Measurements from ENCODE around the gene CCNF. TPM values are rescaled to one million over a fixed set of nuclear protein-coding genes. Genes with fewer than 3 reads are reported as not detected.
A peak's percentile ranks its signal among the peaks of the same experiment; 100 is the strongest.

The CCNF gene
- total RNA-seq, 2 donors from 2014 or later: 0.68 to 1.5 TPM

- H3K27me3 ChIP-seq (replicated peaks; ENCODE audit: insufficient read depth): no peaks in the 10 kb centered on the region
- H3K4me1 ChIP-seq (ENCODE audit: control insufficient read depth in 1 of 2, low read depth in 2 of 2): peaks cover 29 to 48% of the 10 kb centered on the region in 2 donors
- ATAC-seq (ENCODE audit: insufficient number of reproducible peaks, low FRiP score, low read depth) (no peak), DNase-seq (ENCODE audit: low spot score) (no peak)
- no peaks in the 10 kb centered on the region for H3K36me3 ChIP-seq
- TF ChIP-seq, protein P1, sequence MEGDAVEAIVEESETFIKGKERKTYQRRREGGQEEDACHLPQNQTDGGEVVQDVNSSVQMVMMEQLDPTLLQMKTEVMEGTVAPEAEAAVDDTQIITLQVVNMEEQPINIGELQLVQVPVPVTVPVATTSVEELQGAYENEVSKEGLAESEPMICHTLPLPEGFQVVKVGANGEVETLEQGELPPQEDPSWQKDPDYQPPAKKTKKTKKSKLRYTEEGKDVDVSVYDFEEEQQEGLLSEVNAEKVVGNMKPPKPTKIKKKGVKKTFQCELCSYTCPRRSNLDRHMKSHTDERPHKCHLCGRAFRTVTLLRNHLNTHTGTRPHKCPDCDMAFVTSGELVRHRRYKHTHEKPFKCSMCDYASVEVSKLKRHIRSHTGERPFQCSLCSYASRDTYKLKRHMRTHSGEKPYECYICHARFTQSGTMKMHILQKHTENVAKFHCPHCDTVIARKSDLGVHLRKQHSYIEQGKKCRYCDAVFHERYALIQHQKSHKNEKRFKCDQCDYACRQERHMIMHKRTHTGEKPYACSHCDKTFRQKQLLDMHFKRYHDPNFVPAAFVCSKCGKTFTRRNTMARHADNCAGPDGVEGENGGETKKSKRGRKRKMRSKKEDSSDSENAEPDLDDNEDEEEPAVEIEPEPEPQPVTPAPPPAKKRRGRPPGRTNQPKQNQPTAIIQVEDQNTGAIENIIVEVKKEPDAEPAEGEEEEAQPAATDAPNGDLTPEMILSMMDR (IDR thresholded peaks at IDR 0.05): no peak
- no peak overlapping the region for H3K4me3 ChIP-seq
- no peaks in the 10 kb centered on the region for H3K9me3 ChIP-seq
- H3K27ac ChIP-seq: peak overlapping the region in 1 of 2 donors; percentile 43
Measured at GRCh38 chr16:2498531-2499253, 69.4 kb downstream of the CCNF start.

GRCh38 chr16:2499454-2499853 lies 70.2 kb downstream of the CCNF start:
- Histone ChIP-seq H3K27ac (peak overlapping the region in 1 of 2 donors; percentile 43), H3K9me3 (no peaks in the 10 kb centered on the region), H3K27me3 (replicated peaks; ENCODE audit: insufficient read depth) (no peaks in the 10 kb centered on the region), H3K36me3 (no peaks in the 10 kb centered on the region), H3K4me3 (no peak overlapping the region), H3K4me1 (ENCODE audit: control insufficient read depth in 1 of 2, low read depth in 2 of 2) (peaks cover 29 to 45% of the 10 kb centered on the region in 2 donors)
- TF ChIP-seq, protein P1 (IDR thresholded peaks at IDR 0.05): no peak
- ATAC-seq (ENCODE audit: insufficient number of reproducible peaks, low FRiP score, low read depth) (no peak), DNase-seq (ENCODE audit: low spot score) (no peak)

DNA sequence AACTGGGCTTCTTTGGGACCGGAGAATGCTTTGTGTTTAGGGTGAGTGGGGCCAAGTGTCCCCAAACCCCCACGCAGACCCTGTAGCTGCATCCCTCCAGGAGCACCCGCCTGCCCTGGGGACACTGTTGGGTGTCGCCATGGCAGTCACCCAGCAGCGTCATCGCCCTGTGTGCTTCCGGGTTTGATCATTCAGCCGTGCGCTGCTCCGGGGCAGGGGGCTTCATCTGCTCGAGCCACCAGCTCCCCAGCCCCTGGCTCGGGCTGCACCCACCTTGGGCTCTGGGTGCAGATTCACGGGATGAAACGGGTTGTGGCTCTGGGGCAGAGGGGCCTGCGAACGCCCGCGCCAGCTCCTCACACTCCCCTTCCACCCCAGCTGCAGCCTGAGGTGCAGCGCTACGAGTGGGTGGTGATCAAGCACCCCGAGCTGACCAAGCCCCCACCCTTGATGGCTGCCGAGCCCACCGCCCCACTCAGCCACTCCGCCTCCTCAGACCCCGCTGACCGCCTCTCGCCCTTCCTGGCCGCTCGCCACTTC lies 70.7 kb downstream of the CCNF start:
- no peaks in the 10 kb centered on the region for H3K27me3 ChIP-seq (replicated peaks; ENCODE audit: insufficient read depth)
- no peak for DNase-seq (ENCODE audit: low spot score)
- no peak for ATAC-seq (ENCODE audit: insufficient number of reproducible peaks, low FRiP score, low read depth)
- H3K4me3 ChIP-seq: no peak overlapping the region
- TF ChIP-seq, protein P1 (IDR thresholded peaks at IDR 0.05): no peak
- no peaks in the 10 kb centered on the region for H3K9me3 ChIP-seq
- no peaks in the 10 kb centered on the region for H3K36me3 ChIP-seq
- no peak overlapping the region for H3K27ac ChIP-seq
- peaks cover 29 to 45% of the 10 kb centered on the region in 2 donors for H3K4me1 ChIP-seq (ENCODE audit: control insufficient read depth in 1 of 2, low read depth in 2 of 2)

DNA sequence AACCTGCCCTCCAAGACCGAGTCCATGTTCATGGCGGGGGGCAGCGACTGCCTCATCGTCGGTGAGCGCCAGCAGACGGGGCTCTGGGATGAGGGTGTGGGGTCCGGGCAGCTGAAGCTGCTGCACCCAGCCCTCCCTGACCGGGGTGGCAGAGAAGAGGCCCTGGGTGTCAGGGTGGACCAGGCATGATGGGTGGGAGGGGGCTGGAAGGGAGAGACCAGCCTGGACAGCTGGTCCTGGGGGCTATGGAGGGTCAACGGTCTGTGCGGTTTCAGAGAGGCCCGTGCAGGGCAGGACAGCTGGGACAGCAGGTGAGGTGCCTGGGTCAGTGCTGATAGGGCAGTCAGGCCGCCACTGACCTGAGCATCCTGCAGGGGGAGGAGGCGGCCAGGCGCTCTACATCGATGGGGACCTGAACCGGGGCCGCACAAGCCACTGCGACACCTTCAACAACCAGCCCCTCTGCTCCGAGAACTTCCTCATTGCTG lies 71.2 kb downstream of the CCNF start:
- DNase-seq (ENCODE audit: low spot score): no peak
- TF ChIP-seq, protein P1 (IDR thresholded peaks at IDR 0.05): no peak
- Histone ChIP-seq H3K27me3 (replicated peaks; ENCODE audit: insufficient read depth) (no peaks in the 10 kb centered on the region), H3K27ac (no peak overlapping the region), H3K36me3 (no peaks in the 10 kb centered on the region), H3K9me3 (no peaks in the 10 kb centered on the region), H3K4me1 (ENCODE audit: control insufficient read depth in 1 of 2, low read depth in 2 of 2) (peaks cover 29 to 45% of the 10 kb centered on the region in 2 donors), H3K4me3 (no peak overlapping the region)
- no peak for ATAC-seq (ENCODE audit: insufficient number of reproducible peaks, low FRiP score, low read depth)

DNA sequence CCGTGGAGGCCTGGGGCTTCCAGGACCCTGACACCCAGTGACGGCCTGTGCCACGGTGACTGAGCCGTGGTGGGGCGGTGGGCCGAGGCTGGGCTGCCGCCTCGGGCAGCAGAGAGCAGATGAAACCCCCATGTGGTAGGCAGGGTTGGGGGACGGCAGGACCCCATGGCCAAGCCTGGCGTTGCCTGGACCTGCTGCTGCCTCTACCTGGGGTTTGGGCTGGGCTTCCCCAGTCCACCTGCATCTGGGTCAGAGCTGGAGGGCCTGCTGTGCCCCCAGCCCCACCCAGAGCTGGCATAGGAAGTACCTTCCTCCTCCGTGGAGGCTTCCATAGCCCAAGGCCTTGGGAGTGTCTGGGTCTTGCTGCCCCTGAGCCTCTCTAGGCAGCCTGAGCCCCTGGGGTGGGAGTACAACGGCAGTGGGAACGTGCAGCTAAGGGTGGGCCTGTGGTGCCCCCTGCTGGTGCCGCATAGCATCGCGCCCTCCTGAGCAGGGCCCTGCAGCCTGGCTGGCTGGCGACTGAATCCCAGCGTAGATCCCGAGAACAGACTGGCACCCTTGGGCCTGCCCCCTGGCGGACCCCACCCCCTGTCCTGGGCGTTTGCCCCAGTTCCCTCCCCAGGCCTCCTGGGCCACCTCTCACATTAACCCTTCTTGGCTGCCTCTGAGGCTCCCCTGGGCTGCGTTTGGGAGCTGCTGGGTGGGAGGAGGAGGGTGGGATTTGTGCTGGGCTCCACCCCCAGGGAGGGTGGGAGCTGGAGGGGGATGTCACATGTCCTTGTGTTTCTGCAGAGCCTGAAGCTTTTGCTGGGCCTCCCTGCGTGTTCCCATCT lies 71.9 kb downstream of the CCNF start:
- TF ChIP-seq, protein P1 (IDR thresholded peaks at IDR 0.05): peak; percentile 99
- DNase-seq (ENCODE audit: low spot score): peak; percentile 51
- peaks cover 29 to 45% of the 10 kb centered on the region in 2 donors for H3K4me1 ChIP-seq (ENCODE audit: control insufficient read depth in 1 of 2, low read depth in 2 of 2)
- ATAC-seq (ENCODE audit: insufficient number of reproducible peaks, low FRiP score, low read depth): peak; percentile 54
- no peaks in the 10 kb centered on the region for H3K36me3 ChIP-seq
- H3K27me3 ChIP-seq (replicated peaks; ENCODE audit: insufficient read depth): no peaks in the 10 kb centered on the region
- H3K27ac ChIP-seq: no peak overlapping the region
- no peaks in the 10 kb centered on the region for H3K9me3 ChIP-seq
- H3K4me3 ChIP-seq: peak overlapping the region; percentile 55
